Measurements from ENCODE around the gene C17orf107. TPM values are rescaled to one million over a fixed set of nuclear protein-coding genes. Genes with fewer than 3 reads are reported as not detected.

C17orf107 gene
- total and polyA plus RNA-seq, 2 of the 13 experiments (the other 11 are each of a cell fraction or from before 2014, with no cell fraction given), result 0.20 to 0.59 TPM

GRCh38 chr17:4945176-4945943 lies 46.0 kb downstream of the C17orf107 start (continued):
- TF ChIP-seq MTA1 (CRISPR knock-in tag; IDR thresholded peaks at IDR 0.05; ENCODE audit: borderline replicate concordance), result no peak
- 0 out of 2 replicates have a peak, but pooled peaks have one; percentile 5 for TF ChIP-seq CTCF (CRISPR knock-in tag; IDR thresholded peaks at IDR 0.05)
- no peak for TF ChIP-seq MNT (IDR thresholded peaks at IDR 0.05)
- TF ChIP-seq ZNF275 (CRISPR knock-in tag; IDR thresholded peaks at IDR 0.05; ENCODE audit: borderline replicate concordance), result no peak
- peak; percentile 11; the same call in 1 of the 2 replicates for TF ChIP-seq SIX4 (CRISPR knock-in tag; IDR thresholded peaks at IDR 0.05)
- TF ChIP-seq NFYC (CRISPR knock-in tag; IDR thresholded peaks at IDR 0.05), result no peak
- TF ChIP-seq NFIC (IDR thresholded peaks at IDR 0.05; ENCODE audit: low read length), result no peak
- TF ChIP-seq SP1 (IDR thresholded peaks at IDR 0.05), result no peak
- TF ChIP-seq SP1 (CRISPR knock-in tag; IDR thresholded peaks at IDR 0.05), result 0 out of 2 replicates have a peak, but pooled peaks have one; percentile 25
- TF ChIP-seq ZGPAT (CRISPR knock-in tag; IDR thresholded peaks at IDR 0.05), result no peak
- peak in 1 of 2 experiments; percentile 38; a peak in 1 of 4 replicates for TF ChIP-seq ATF4 (CRISPR knock-in tag; IDR thresholded peaks at IDR 0.05)
- TF ChIP-seq FOSL1 (CRISPR knock-in tag; IDR thresholded peaks at IDR 0.05; ENCODE audit: borderline replicate concordance), result peak; percentile 71
- peak; percentile 49 for TF ChIP-seq TEAD3 (CRISPR knock-in tag; optimal IDR thresholded peaks at IDR 0.05; ENCODE audit: borderline replicate concordance)
- TF ChIP-seq ZNF652 (CRISPR knock-in tag; IDR thresholded peaks at IDR 0.05; ENCODE audit: borderline replicate concordance, low read depth), result peak; percentile 88
- TF ChIP-seq ZNF546 (CRISPR knock-in tag; conservative IDR thresholded peaks at IDR 0.05), result no peak
- no peak for TF ChIP-seq ZNF383 (CRISPR knock-in tag; IDR thresholded peaks at IDR 0.05; ENCODE audit: borderline replicate concordance)
- TF ChIP-seq CHCHD3 (CRISPR knock-in tag; IDR thresholded peaks at IDR 0.05), result 0 out of 2 replicates have a peak, but pooled peaks have one; percentile 4
- TF ChIP-seq POLR2G (IDR thresholded peaks at IDR 0.05; ENCODE audit: low read depth, low read length), result peak; percentile 53
- no peak for TF ChIP-seq LRRFIP1 (CRISPR knock-in tag; conservative IDR thresholded peaks at IDR 0.05)
- 0 out of 2 replicates have a peak, but pooled peaks have one; percentile 28 for TF ChIP-seq KDM2A (CRISPR knock-in tag; IDR thresholded peaks at IDR 0.05; ENCODE audit: borderline replicate concordance, low read depth)

All from HepG2 (cell line).